T-cell (primary cell): ENCODE data around the gene BACE2. TPM values are rescaled to one million over a fixed set of nuclear protein-coding genes. Genes with fewer than 3 reads are reported as not detected.

Experiments used
- ATAC-seq, 4 experiments: fragments of 200-7000 bp in 3 of 4; fragments of 150-1000 bp in 1 of 4; cut with Tn5 transposase; replicated peaks in 1 of 4; 1 replicate in 3 of 4; 2 replicates in 1 of 4; pipeline ENCODE4 v1.10.0; 2021; ENCODE audit warnings: moderate library complexity in 3 of 4, mild to moderate bottlenecking in 2 of 4, moderate number of reproducible peaks in 1 of 4
- CTCF ChIA-PET, 2 donors: fragments of 300-600 bp; sonication (Branson Sonifier 250); formaldehyde crosslinking; loops; one replicate each; lab custom pipeline; 2022; ENCODE audit warnings: antibody characterized with exemption in 2 of 2; lab: Charles Lee
- POLR2A ChIA-PET, 2 donors: fragments of 300-600 bp; sonication (Branson Sonifier 250); formaldehyde crosslinking; loops; one replicate each; lab custom pipeline; 2022; ENCODE audit warnings: antibody characterized with exemption in 2 of 2; lab: Charles Lee
- DNase-seq, 35 experiments: peaks; one replicate each; pipeline versions ENCODE4 v3.0.0 to v3.0.0-alpha.2; 2013 to 2023
- H3K27ac ChIP-seq: one replicate; pipeline ENCODE4 v1.5.1; 2013; ENCODE audit warnings: low read length
- H3K27me3 ChIP-seq, 2 experiments: replicated peaks in 1 of 2; 1 replicate in 1 of 2; 2 replicates in 1 of 2; pipeline versions ENCODE4 v1.6.1 to v1.7.0; 2013; ENCODE audit warnings: low read length in 1 of 2, mixed read lengths in 1 of 2; ENCODE audit not compliant: control insufficient read depth in 2 of 2, insufficient read depth in 2 of 2; ENCODE audit errors: extremely low read depth in 1 of 2
- H3K36me3 ChIP-seq, 2 donors: 1 replicate in 1 of 2; 2 replicates in 1 of 2; pipeline versions ENCODE4 v1.6.1 to v1.7.0; 2013; ENCODE audit warnings: low read length in 1 of 2; ENCODE audit not compliant: control insufficient read depth in 2 of 2, insufficient read depth in 1 of 2; ENCODE audit errors: extremely low read depth in 1 of 2
- H3K4me1 ChIP-seq, 2 experiments: 1 replicate in 1 of 2; 2 replicates in 1 of 2; pipeline versions ENCODE4 v1.6.1 to v1.7.0; 2013; ENCODE audit warnings: low read length in 2 of 2, mixed read lengths in 1 of 2; ENCODE audit not compliant: insufficient read depth in 2 of 2, control insufficient read depth in 1 of 2; ENCODE audit errors: extremely low read depth in 1 of 2
- H3K4me3 ChIP-seq, 2 donors: 1 replicate in 1 of 2; 2 replicates in 1 of 2; pipeline versions ENCODE4 v1.5.1 to v1.7.0; 2013; ENCODE audit warnings: mild to moderate bottlenecking in 2 of 2, low read length in 1 of 2, moderate library complexity in 1 of 2; ENCODE audit not compliant: control insufficient read depth in 1 of 2; ENCODE audit errors: extremely low read depth in 1 of 2
- H3K9me3 ChIP-seq: 2 replicates; pipeline ENCODE4 v1.7.0; 2013
- H3K27ac Mint-ChIP-seq, 2 donors: one replicate each; pipeline ENCODE4 v1.8.0; 2020 to 2021; ENCODE audit warnings: mild to moderate bottlenecking in 2 of 2, mixed read lengths in 2 of 2
- H3K27me3 Mint-ChIP-seq, 2 donors: one replicate each; pipeline ENCODE4 v1.8.0; 2021 to 2022; ENCODE audit warnings: mixed read lengths in 2 of 2
- H3K36me3 Mint-ChIP-seq: one replicate; pipeline ENCODE4 v1.8.0; 2021; ENCODE audit warnings: mixed read lengths
- H3K4me1 Mint-ChIP-seq, 3 donors: one replicate each; pipeline ENCODE4 v1.8.0; 2020 to 2022; ENCODE audit warnings: mixed read lengths in 3 of 3, mild to moderate bottlenecking in 1 of 3
- H3K4me3 Mint-ChIP-seq, 3 donors: one replicate each; pipeline ENCODE4 v1.8.0; 2020 to 2022; ENCODE audit warnings: mild to moderate bottlenecking in 3 of 3, mixed read lengths in 3 of 3, moderate library complexity in 3 of 3
- H3K9me3 Mint-ChIP-seq, 3 donors: one replicate each; pipeline ENCODE4 v1.8.0; 2020 to 2022; ENCODE audit warnings: mixed read lengths in 3 of 3
- WGBS: methylation state at CpG from one replicate; pipeline ENCODE4 v1.1.5; 2013; ENCODE audit warnings: missing lambda C conversion rate; ENCODE audit not compliant: insufficient coverage; 5-methylcytosine and 5-hydroxymethylcytosine counted together
- total RNA-seq, 35 experiments: library from RNA in 6 of 35; stranded (reverse) in 6 of 35; fragments of 120-200 nt in 1 of 35; gene quantifications; one replicate each; pipeline versions ENCODE4 v1.2.1 to v1.2.4 and lab custom pipeline; 2013 to 2026

The BACE2 gene
- total RNA-seq, 5 donors from 2014 or later (not counting 1 experiment from before 2014, with no cell fraction given) = 0.30 to 1.1 (median 0.68) TPM

- ATAC-seq (no peak), DNase-seq (no peak)
- Mint-ChIP-seq H3K27me3 (peaks cover 16 to 38% of the 10 kb centered on the region in 2 donors), H3K9me3 (peaks cover 6 to 10% (median 8%) of the 10 kb centered on the region in 3 donors), H3K4me3 (no peak overlapping the region), H3K27ac (no peak overlapping the region), H3K36me3 (no peaks in the 10 kb centered on the region), H3K4me1 (no peaks in the 10 kb centered on the region)
- Histone ChIP-seq H3K36me3 (no peaks in the 10 kb centered on the region), H3K9me3 (no peaks in the 10 kb centered on the region), H3K4me1 (no peaks in the 10 kb centered on the region), H3K27ac (no peak overlapping the region), H3K27me3 (peaks cover 2 to 9% of the 10 kb centered on the region in 2 experiments), H3K4me3 (no peak overlapping the region)
- no CpG with 5 or more reads among the region's 5 CpGs for WGBS
- ChIA-PET CTCF (no interaction called here), POLR2A (no interaction called here)
Measured at GRCh38 chr21:41156142-41156541, 11.8 kb upstream of the BACE2 start.

DNA sequence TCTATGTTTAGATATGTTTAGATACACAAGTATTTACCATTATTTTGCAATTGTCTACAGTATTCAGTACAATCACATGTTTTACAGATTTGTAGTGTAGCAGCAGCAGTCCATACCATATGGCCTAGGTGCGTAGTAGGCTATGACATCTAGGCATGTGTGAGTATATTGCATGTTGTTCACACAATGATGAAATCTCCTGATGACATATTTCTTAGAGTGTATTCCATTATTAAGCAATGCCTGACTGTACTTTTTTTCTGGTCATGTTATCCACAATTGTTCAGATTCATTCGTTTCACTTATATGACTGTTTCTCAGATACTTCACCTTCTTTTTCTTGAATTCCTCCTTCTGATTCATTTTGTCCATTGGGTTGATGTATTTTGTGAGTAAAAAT, 9.9 kb upstream of the BACE2 start:
- ChIA-PET POLR2A (no interaction called here), CTCF (no interaction called here)
- no peaks in the 10 kb centered on the region for H3K9me3 ChIP-seq
- Mint-ChIP-seq H3K4me1 (no peaks in the 10 kb centered on the region), H3K27me3 (peaks cover 18 to 48% of the 10 kb centered on the region in 2 donors), H3K9me3 (peaks cover 6 to 10% (median 8%) of the 10 kb centered on the region in 3 donors), H3K36me3 (no peaks in the 10 kb centered on the region), H3K27ac (no peak overlapping the region), H3K4me3 (no peak overlapping the region)
- ATAC-seq = no peak
- H3K4me1 ChIP-seq = no peaks in the 10 kb centered on the region
- DNase-seq = no peak
- peaks cover 2 to 9% of the 10 kb centered on the region in 2 experiments for H3K27me3 ChIP-seq
- no peaks in the 10 kb centered on the region for H3K36me3 ChIP-seq
- no CpG with 5 or more reads among the region's 2 CpGs for WGBS
- H3K27ac ChIP-seq = no peak overlapping the region
- H3K4me3 ChIP-seq = no peak overlapping the region

DNA sequence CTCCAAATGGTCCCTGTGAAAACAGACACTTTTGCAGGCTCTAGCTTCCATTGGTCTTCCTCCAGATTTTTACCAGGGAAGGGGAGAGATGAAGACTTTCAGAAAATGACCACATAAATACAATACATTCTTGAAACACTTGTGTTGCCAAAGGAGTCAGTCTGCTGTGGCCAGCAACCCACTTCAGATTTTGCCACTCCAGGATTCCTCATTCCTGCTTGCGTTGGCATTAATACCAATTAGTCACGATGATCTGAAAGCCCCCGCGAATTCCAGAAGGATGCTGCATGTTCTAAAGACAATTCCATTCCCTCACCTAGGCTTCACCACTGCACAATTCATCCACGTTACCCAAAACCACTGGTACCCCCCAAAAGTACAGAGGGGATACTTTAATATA, 7.9 kb upstream of the BACE2 start:
- Mint-ChIP-seq H3K36me3 (no peaks in the 10 kb centered on the region), H3K27me3 (peaks cover 20 to 43% of the 10 kb centered on the region in 2 donors), H3K27ac (no peak overlapping the region), H3K9me3 (peaks cover 6 to 8% (median 6%) of the 10 kb centered on the region in 3 donors), H3K4me3 (no peak overlapping the region), H3K4me1 (no peaks in the 10 kb centered on the region)
- DNase-seq (no peak), ATAC-seq (no peak)
- Histone ChIP-seq H3K36me3 (no peaks in the 10 kb centered on the region), H3K4me1 (no peaks in the 10 kb centered on the region), H3K9me3 (no peaks in the 10 kb centered on the region), H3K27ac (no peak overlapping the region), H3K4me3 (no peak overlapping the region), H3K27me3 (peaks cover 2 to 13% of the 10 kb centered on the region in 2 experiments)
- ChIA-PET CTCF (no interaction called here), POLR2A (no interaction called here)
- 100% methylated on average over 2 of the region's 5 CpGs for WGBS

GRCh38 chr21:41161428-41161827, 6.5 kb upstream of the BACE2 start:
- Histone ChIP-seq H3K36me3 (no peaks in the 10 kb centered on the region), H3K27ac (no peak overlapping the region), H3K27me3 (peaks cover 7 to 19% of the 10 kb centered on the region in 2 experiments), H3K4me3 (no peak overlapping the region), H3K4me1 (no peaks in the 10 kb centered on the region), H3K9me3 (no peaks in the 10 kb centered on the region)
- no peak for DNase-seq
- Mint-ChIP-seq H3K27ac (no peak overlapping the region), H3K27me3 (peaks cover 32 to 53% of the 10 kb centered on the region in 2 donors), H3K4me3 (no peak overlapping the region), H3K36me3 (no peaks in the 10 kb centered on the region), H3K4me1 (peaks cover 0 to 2% (median 0%) of the 10 kb centered on the region in 3 donors), H3K9me3 (peaks cover 6 to 8% (median 6%) of the 10 kb centered on the region in 3 donors)
- no peak for ATAC-seq
- ChIA-PET CTCF (no interaction called here), POLR2A (no interaction called here)
- 70% methylated on average over 3 of the region's 3 CpGs for WGBS

- no peaks in the 10 kb centered on the region for H3K9me3 ChIP-seq
- no peak overlapping the region for H3K4me3 Mint-ChIP-seq
- CTCF ChIA-PET = no interaction called here
- POLR2A ChIA-PET = no interaction called here
- H3K27me3 Mint-ChIP-seq = peaks cover 37 to 59% of the 10 kb centered on the region in 2 donors
- no peak for DNase-seq
- H3K9me3 Mint-ChIP-seq = peaks cover 6 to 8% (median 6%) of the 10 kb centered on the region in 3 donors
- ATAC-seq = no peak
- no peaks in the 10 kb centered on the region for H3K36me3 Mint-ChIP-seq
- H3K4me1 ChIP-seq = peaks cover 0 to under 1% of the 10 kb centered on the region in 2 experiments
- no peak overlapping the region for H3K27ac ChIP-seq
- H3K36me3 ChIP-seq = no peaks in the 10 kb centered on the region
- WGBS = 88% methylated on average over 4 of the region's 5 CpGs
- H3K27me3 ChIP-seq = peaks cover 7 to 22% of the 10 kb centered on the region in 2 experiments
- H3K4me1 Mint-ChIP-seq = peaks cover 0 to 5% (median 2%) of the 10 kb centered on the region in 3 donors
- no peak overlapping the region for H3K27ac Mint-ChIP-seq
- H3K4me3 ChIP-seq = no peak overlapping the region
Measured at GRCh38 chr21:41162096-41162495, 5.9 kb upstream of the BACE2 start.

- H3K27me3 ChIP-seq = peaks cover 7 to 28% of the 10 kb centered on the region in 2 experiments
- ChIA-PET POLR2A (no interaction called here), CTCF (no interaction called here)
- H3K9me3 ChIP-seq = no peaks in the 10 kb centered on the region
- no peak overlapping the region for H3K4me3 Mint-ChIP-seq
- no peak overlapping the region for H3K27ac Mint-ChIP-seq
- no peaks in the 10 kb centered on the region for H3K36me3 ChIP-seq
- peaks cover 0 to 6% of the 10 kb centered on the region in 2 experiments for H3K4me1 ChIP-seq
- ATAC-seq (no peak), DNase-seq (no peak)
- peaks cover 37 to 58% of the 10 kb centered on the region in 2 donors for H3K27me3 Mint-ChIP-seq
- H3K4me1 Mint-ChIP-seq = peaks cover 0 to 5% (median 2%) of the 10 kb centered on the region in 3 donors
- H3K27ac ChIP-seq = no peak overlapping the region
- WGBS = 91% methylated on average over 7 of the region's 8 CpGs
- no peaks in the 10 kb centered on the region for H3K36me3 Mint-ChIP-seq
- no peak overlapping the region for H3K4me3 ChIP-seq
- H3K9me3 Mint-ChIP-seq = peaks cover 6 to 7% (median 6%) of the 10 kb centered on the region in 3 donors
Measured at GRCh38 chr21:41163091-41163490, 4.9 kb upstream of the BACE2 start.
